ENCODE data around the gene RAB34.

GRCh38 chr17:28740406-28741357, 23.0 kb upstream of the RAB34 start:
- TF ChIP-seq POLR2AphosphoS5 (IDR thresholded peaks at IDR 0.05): no peak
- no peak for TF ChIP-seq POLR2A (IDR thresholded peaks at IDR 0.05)
